Neural cell (in vitro differentiated cells): ENCODE results near the gene MAP7D1. TPM values are rescaled to one million over a fixed set of nuclear protein-coding genes. Genes with fewer than 3 reads are reported as not detected.

Source experiments
- H2AFZ ChIP-seq: fragments of 200-600, 300-800 bp; sonication (generic), shearing (Covaris generic); 2 replicates; pipeline ENCODE4 v1.6.0; 2014; ENCODE audit warnings: low read depth, mild to moderate bottlenecking, antibody characterized with exemption, low read length, moderate library complexity
- H3F3A ChIP-seq: fragments of 200-600 bp; shearing (Covaris generic); 2 replicates; pipeline ENCODE4 v1.6.1; 2016; ENCODE audit warnings: mild to moderate bottlenecking, moderate library complexity, mixed read lengths, antibody characterized with exemption, low read length; ENCODE audit not compliant: insufficient read depth, poor library complexity, severe bottlenecking
- H3K27ac ChIP-seq: fragments of 200-600, 300-800 bp; sonication (generic), shearing (Covaris generic); 2 replicates; pipeline ENCODE4 v1.5.1; 2014; ENCODE audit warnings: mild to moderate bottlenecking, low read length, moderate library complexity
- H3K27me3 ChIP-seq: fragments of 300-800, 200-600 bp; sonication (generic), shearing (Covaris generic); 2 replicates; pipeline ENCODE4 v1.6.0; 2014; ENCODE audit warnings: mild to moderate bottlenecking, low read depth, low read length, moderate library complexity; ENCODE audit not compliant: insufficient read depth
- H3K36me3 ChIP-seq: fragments of 300-800, 200-600 bp; sonication (generic), shearing (Covaris generic); 2 replicates; pipeline ENCODE4 v1.5.1; 2014; ENCODE audit warnings: mild to moderate bottlenecking, antibody characterized with exemption, low read length, moderate library complexity; ENCODE audit not compliant: insufficient read depth
- H3K4me2 ChIP-seq: fragments of 300-800, 200-600 bp; sonication (generic), shearing (Covaris generic); 2 replicates; pipeline ENCODE4 v1.6.0; 2014; ENCODE audit warnings: mild to moderate bottlenecking, low read length
- H3K4me3 ChIP-seq: fragments of 300-800, 200-600 bp; sonication (generic), shearing (Covaris generic); 2 replicates; pipeline ENCODE4 v1.5.1; 2014; ENCODE audit warnings: mild to moderate bottlenecking, low read length, moderate library complexity
- H3K79me2 ChIP-seq: fragments of 200-600 bp; shearing (Covaris generic); replicated peaks from 2 replicates; pipeline ENCODE4 v1.6.0; 2014; ENCODE audit warnings: mild to moderate bottlenecking, low read length, moderate library complexity; ENCODE audit not compliant: insufficient read depth
- H3K9ac ChIP-seq: fragments of 300-800, 200-600 bp; sonication (generic), shearing (Covaris generic); 2 replicates; pipeline ENCODE4 v1.6.1; 2016; ENCODE audit warnings: mild to moderate bottlenecking, low read length, mixed read lengths
- H3K9me2 ChIP-seq: fragments of 200-600 bp; shearing (Covaris generic); 2 replicates; pipeline ENCODE4 v1.6.1; 2016; ENCODE audit warnings: mild to moderate bottlenecking, low read length, mixed read lengths; ENCODE audit not compliant: insufficient read depth
- H3K9me3 ChIP-seq: fragments of 200-600, 300-800 bp; sonication (generic), shearing (Covaris generic); 2 replicates; pipeline ENCODE4 v1.6.1; 2016; ENCODE audit warnings: mild to moderate bottlenecking, mixed run types, low read length, moderate library complexity, mixed read lengths
- H4K20me1 ChIP-seq: fragments of 200-600 bp; shearing (Covaris generic); 2 replicates; pipeline ENCODE4 v1.6.1; 2016; ENCODE audit warnings: mild to moderate bottlenecking, mixed run types; ENCODE audit not compliant: insufficient read depth
- CTCF ChIP-seq: fragments of 450-650 bp; IDR thresholded peaks from 2 replicates; pipeline ENCODE4 v1.5.1; 2014; ENCODE audit warnings: antibody characterized with exemption, mild to moderate bottlenecking, moderate library complexity; ENCODE audit not compliant: poor library complexity, severe bottlenecking
- EP300 ChIP-seq: fragments of 450-650 bp; conservative IDR thresholded peaks from 2 replicates; pipeline ENCODE4 v1.6.1; 2014; ENCODE audit warnings: antibody characterized with exemption, mild to moderate bottlenecking, moderate library complexity; ENCODE audit not compliant: poor library complexity, severe bottlenecking
- EZH2 ChIP-seq: fragments of 200-600, 300-800 bp; shearing (Covaris generic), sonication (generic); IDR thresholded peaks from 2 replicates; pipeline ENCODE4 v1.6.1; 2014; ENCODE audit warnings: antibody characterized with exemption, low read length, borderline replicate concordance, mild to moderate bottlenecking; ENCODE audit not compliant: insufficient read depth, poor library complexity, severe bottlenecking
- MXI1 ChIP-seq: fragments of 450-650 bp; conservative IDR thresholded peaks from 2 replicates; pipeline ENCODE4 v1.6.1; 2014; ENCODE audit warnings: antibody characterized with exemption, mild to moderate bottlenecking; ENCODE audit not compliant: poor library complexity, severe bottlenecking
- POLR2AphosphoS5 ChIP-seq: IDR thresholded peaks from 2 replicates; pipeline ENCODE4 v1.6.1; 2012
- RAD21 ChIP-seq: fragments of 450-650 bp; conservative IDR thresholded peaks from 2 replicates; pipeline ENCODE4 v1.6.1; 2014; ENCODE audit warnings: antibody characterized with exemption, mild to moderate bottlenecking, moderate library complexity
- REST ChIP-seq: IDR thresholded peaks from 2 replicates; pipeline ENCODE4 v1.6.1; 2012; ENCODE audit warnings: borderline replicate concordance
- SMC3 ChIP-seq: fragments of 450-650 bp; conservative IDR thresholded peaks from 2 replicates; pipeline ENCODE4 v1.6.1; 2014; ENCODE audit warnings: antibody characterized with exemption, mild to moderate bottlenecking, moderate library complexity; ENCODE audit not compliant: poor library complexity
- TAF1 ChIP-seq: IDR thresholded peaks from 2 replicates; pipeline ENCODE4 v1.6.1; 2012; ENCODE audit warnings: low read depth
- polyA plus RNA-seq: library from polyadenylated mRNA; depleted of rRNA; stranded (reverse); fragments of >200 nt; gene quantifications from 2 replicates; pipeline ENCODE4 v1.2.3, GENCODE V29; 2014

Gene MAP7D1
- polyA plus RNA-seq, 1 donor from 2014 or later: 142 TPM

- no peak overlapping the region for H3K27ac ChIP-seq
These were observed 8.4 kb downstream of the MAP7D1 start for GRCh38 chr1:36164361-36164760.

DNA sequence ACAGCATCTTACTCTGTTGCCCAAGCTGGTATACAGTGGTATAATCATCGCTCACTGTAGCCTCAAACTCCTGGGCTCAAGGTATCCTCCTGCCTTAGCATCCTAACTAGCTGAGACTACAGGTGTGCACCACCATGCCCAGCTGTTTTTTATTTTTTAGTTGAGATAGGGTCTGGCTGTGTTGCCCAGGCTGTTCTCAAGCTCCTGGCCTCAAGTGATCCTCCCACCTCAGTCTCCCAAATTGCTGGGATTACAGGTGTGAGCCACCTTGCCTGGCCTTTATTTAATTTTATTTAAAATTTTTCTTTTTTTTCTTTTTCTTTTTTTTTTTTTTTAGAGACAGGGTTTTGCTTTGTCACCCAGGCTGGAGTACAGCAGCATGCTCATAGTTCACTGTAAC is 9.2 kb downstream of the MAP7D1 start:
- Histone ChIP-seq H3K9me2 (no peaks in the 10 kb centered on the region), H2AFZ (no peak overlapping the region), H3K9me3 (no peaks in the 10 kb centered on the region), H3K36me3 (no peaks in the 10 kb centered on the region), H3F3A (no peaks in the 10 kb centered on the region), H3K4me3 (no peak overlapping the region), H3K4me2 (no peak overlapping the region), H3K27ac (no peak overlapping the region), H3K79me2 (peaks cover 82% of the 10 kb centered on the region), H4K20me1 (peaks cover 33% of the 10 kb centered on the region), H3K27me3 (no peaks in the 10 kb centered on the region), H3K9ac (no peak overlapping the region)
- TF ChIP-seq MXI1: no peak
- TF ChIP-seq TAF1: no peak
- no peak for TF ChIP-seq REST
- no peak for TF ChIP-seq RAD21
- no peak for TF ChIP-seq SMC3
- TF ChIP-seq EZH2: no peak
- TF ChIP-seq POLR2AphosphoS5: no peak

More at GRCh38 chr1:36164361-36164760, 8.4 kb downstream of the MAP7D1 start:
- H3K9me2 ChIP-seq: no peaks in the 10 kb centered on the region
- no peak overlapping the region for H2AFZ ChIP-seq
- H4K20me1 ChIP-seq: peaks cover 39% of the 10 kb centered on the region
- H3F3A ChIP-seq: no peaks in the 10 kb centered on the region
- no peaks in the 10 kb centered on the region for H3K9me3 ChIP-seq
- H3K4me3 ChIP-seq: no peak overlapping the region
- H3K36me3 ChIP-seq: no peaks in the 10 kb centered on the region
- H3K27me3 ChIP-seq: no peaks in the 10 kb centered on the region
- H3K4me2 ChIP-seq: no peak overlapping the region
- peaks cover 86% of the 10 kb centered on the region for H3K79me2 ChIP-seq
- TF ChIP-seq TAF1 (no peak), SMC3 (no peak), EZH2 (no peak), POLR2AphosphoS5 (no peak), REST (no peak), CTCF (no peak), MXI1 (no peak), RAD21 (no peak), EP300 (no peak)
- no peak overlapping the region for H3K9ac ChIP-seq
